Heart left ventricle (tissue), 16 donors: Measurements from ENCODE around the gene SUGCT. TPM values are rescaled to one million over a fixed set of nuclear protein-coding genes. Genes with fewer than 3 reads are reported as not detected.

Experiments
- ATAC-seq, 4 donors: fragments of 200-7000 bp; cut with Tn5 transposase; one replicate each; pipeline ENCODE4 v1.9.1; 2020 to 2022; ENCODE audit warnings: moderate library complexity in 4 of 4, mild to moderate bottlenecking in 3 of 4, moderate number of reproducible peaks in 1 of 4
- DNase-seq, 5 donors: peaks; one replicate each; pipeline ENCODE4 v3.0.0-alpha.2; 2020
- H3K27ac ChIP-seq, 12 donors: fragments of 200-600 bp; sonication (generic) in 4 of 12; one replicate each; pipeline versions ENCODE4 v1.5.0 to v1.8.0; 2016 to 2022; ENCODE audit warnings: mild to moderate bottlenecking in 2 of 12
- H3K27me3 ChIP-seq, 9 donors: fragments of 200-600 bp; sonication (generic) in 2 of 9; one replicate each; pipeline versions ENCODE4 v1.5.1 to v1.8.0; 2016 to 2022; ENCODE audit warnings: mild to moderate bottlenecking in 3 of 9
- H3K36me3 ChIP-seq, 9 donors: fragments of 200-600 bp; sonication (generic) in 2 of 9; one replicate each; pipeline versions ENCODE4 v1.5.0 to v1.8.0; 2018 to 2022; ENCODE audit warnings: mild to moderate bottlenecking in 2 of 9
- H3K4me1 ChIP-seq, 12 donors: fragments of 200-600 bp; sonication (generic) in 4 of 12; one replicate each; pipeline versions ENCODE4 v1.5.0 to v1.8.0; 2016 to 2022; ENCODE audit warnings: mild to moderate bottlenecking in 3 of 12
- H3K4me3 ChIP-seq, 12 donors: fragments of 200-600 bp; sonication (generic) in 4 of 12; one replicate each; pipeline versions ENCODE4 v1.5.0 to v1.8.0; 2017 to 2022; ENCODE audit warnings: mild to moderate bottlenecking in 9 of 12, moderate library complexity in 4 of 12
- H3K9me3 ChIP-seq, 12 donors: fragments of 200-600 bp; sonication (generic) in 4 of 12; one replicate each; pipeline versions ENCODE4 v1.5.0 to v1.8.0; 2016 to 2022; ENCODE audit warnings: mild to moderate bottlenecking in 1 of 12
- CTCF ChIP-seq, 12 donors: fragments of 200-600 bp; sonication (generic) in 4 of 12; IDR thresholded peaks; one replicate each; pipeline versions ENCODE4 v1.5.0 to v1.8.0; 2018 to 2022; ENCODE audit warnings: antibody characterized with exemption in 12 of 12, mild to moderate bottlenecking in 5 of 12
- POLR2A ChIP-seq, 2 donors: fragments of 450-650 bp; IDR thresholded peaks; one replicate each; pipeline ENCODE4 v1.6.1; 2017; ENCODE audit warnings: antibody characterized with exemption in 2 of 2, mild to moderate bottlenecking in 2 of 2, moderate library complexity in 2 of 2
- WGBS, 4 donors: extraction: QIAGEN DNeasy Blood & Tissue Kit in 2 of 4; methylation state at CpG; one replicate each; pipeline versions ENCODE4 v1.1.5 to v1.1.7; 2013 to 2018; 5-methylcytosine and 5-hydroxymethylcytosine counted together
- intact Hi-C, 10 donors: fragments of 100-400 bp; cut with DNase I; formaldehyde crosslinking; loops; one replicate each; pipeline versions ENCODE4 v1.11.1 to v1.14.2; 2022
- polyA plus RNA-seq, 2 donors: library from polyadenylated mRNA; stranded (reverse); fragments of 200-250 nt; gene quantifications; one replicate each; pipeline ENCODE4 v1.2.3, GENCODE V29; 2013
- total RNA-seq, 9 donors: library from RNA; depleted of rRNA in 2 of 9; stranded (reverse); fragments of >200 nt in 2 of 9; fragmentation: NEBNext Ultra II Directional in 3 of 9; extraction: Animal tissue kit (Norgen Biotek cat#: 25700) in 3 of 9; gene quantifications; one replicate each; pipeline versions ENCODE4 v1.1.0 to v1.2.4, GENCODE V29; 2016 to 2023
- donor health status: ischemic (EF 13 %, LVEDD 7.1; RV severe dilation, severe dysfunction).
- donor health status: healthy with polysubstance abuse.
- donor health status: DM: no; HTN: yes; CAD: no.
- donor health status: DM: no; HTN: no; CAD: no.
- donor health status: ischemic (EF 25% LVEDD 6.9; RV normal size, moderate dysfunction).
- donor health status: ischemic (EF 25% LVEDD 5.7; RV mildly dilated, moderate dysfunction).
- donor health status: healthy.
- donor health status: DM: yes; HTN: yes; CAD: no.
- donor health status: ischemic (EF 35%, LVEDD 5.7; RV mildly dilated, moderate dysfunction).
- donor health status: nonischemic (EF 11% LVEDD 7.7; RV severe dilation, severe dysfunction).
- donor health status: DM: yes; HTN: yes; CAD: no.
- donor health status: PGD.
- donor health status: ischemic (EF 29% LVEDD 5.4; RV normal size, mild dysfunction).
- donor health status: nonischemic (EF 23%, LVEDD 6.1; RV moderate dilation, normal function).

The SUGCT gene
- total and polyA plus RNA-seq, 11 donors = 1.4 to 7.6 (median 4.4) TPM

- Histone ChIP-seq H3K36me3 (no peaks in the 10 kb centered on the region), H3K27ac (no peak overlapping the region), H3K4me1 (no peaks in the 10 kb centered on the region), H3K9me3 (no peaks in the 10 kb centered on the region), H3K27me3 (no peaks in the 10 kb centered on the region), H3K4me3 (no peak overlapping the region)
- no peak for DNase-seq
- ATAC-seq = no peak
- WGBS, 4 donors = 61 to 66% (median 64%) methylated on average over 2 of the region's 2 CpGs
- TF ChIP-seq CTCF (IDR thresholded peaks at IDR 0.05) = no peak
- no peak for TF ChIP-seq POLR2A (IDR thresholded peaks at IDR 0.05)
- intact Hi-C loops = no loop called here
These were observed 538.5 kb downstream of the SUGCT start for GRCh38 chr7:40673285-40673684.

- Histone ChIP-seq H3K4me3 (no peak overlapping the region), H3K27me3 (no peaks in the 10 kb centered on the region), H3K36me3 (no peaks in the 10 kb centered on the region), H3K27ac (no peak overlapping the region), H3K4me1 (no peaks in the 10 kb centered on the region), H3K9me3 (no peaks in the 10 kb centered on the region)
- DNase-seq (no peak), ATAC-seq (no peak)
- intact Hi-C loops = no loop called here
- TF ChIP-seq POLR2A (IDR thresholded peaks at IDR 0.05) (no peak), CTCF (IDR thresholded peaks at IDR 0.05) (no peak)
- WGBS, 4 donors = 87 to 93% (median 90%) methylated on average over 3 of the region's 3 CpGs
These were observed 539.5 kb downstream of the SUGCT start for GRCh38 chr7:40674316-40674715.

GRCh38 chr7:40675741-40676140 is 540.9 kb downstream of the SUGCT start:
- no peak for ATAC-seq
- 91 to 96% (median 94%) methylated on average over 3 of the region's 3 CpGs for WGBS, 4 donors
- no peak for TF ChIP-seq CTCF (IDR thresholded peaks at IDR 0.05)
- no peak for TF ChIP-seq POLR2A (IDR thresholded peaks at IDR 0.05)
- Histone ChIP-seq H3K4me3 (no peak overlapping the region), H3K9me3 (no peaks in the 10 kb centered on the region), H3K27me3 (no peaks in the 10 kb centered on the region), H3K27ac (no peak overlapping the region), H3K36me3 (no peaks in the 10 kb centered on the region), H3K4me1 (no peaks in the 10 kb centered on the region)
- intact Hi-C loops = no loop called here
- DNase-seq = no peak

GRCh38 chr7:40676221-40676620 is 541.4 kb downstream of the SUGCT start:
- no peak for ATAC-seq
- DNase-seq = no peak
- TF ChIP-seq CTCF (IDR thresholded peaks at IDR 0.05) (no peak), POLR2A (IDR thresholded peaks at IDR 0.05) (no peak)

More at GRCh38 chr7:40676221-40676620, 541.4 kb downstream of the SUGCT start:
- no peak overlapping the region for H3K4me3 ChIP-seq
- H3K36me3 ChIP-seq = no peaks in the 10 kb centered on the region
- no peaks in the 10 kb centered on the region for H3K27me3 ChIP-seq
- no peaks in the 10 kb centered on the region for H3K4me1 ChIP-seq
- intact Hi-C loops = no loop called here
- no peak overlapping the region for H3K27ac ChIP-seq
- 92 to 98% (median 96%) methylated on average over 6 of the region's 6 CpGs for WGBS, 4 donors
- H3K9me3 ChIP-seq = no peaks in the 10 kb centered on the region
